ENCODE measurements around the gene IRAK3.

IRAK3 gene

GRCh38 chr12:66188584-66189485, at the start of gene IRAK3:
IRAK3 (plus strand) TSS chr12:66189214; CDS start chr12:66189300, 86 bp downstream.
- peak; percentile 12 for DNase-seq (ENCODE audit: low read depth)

DNA sequence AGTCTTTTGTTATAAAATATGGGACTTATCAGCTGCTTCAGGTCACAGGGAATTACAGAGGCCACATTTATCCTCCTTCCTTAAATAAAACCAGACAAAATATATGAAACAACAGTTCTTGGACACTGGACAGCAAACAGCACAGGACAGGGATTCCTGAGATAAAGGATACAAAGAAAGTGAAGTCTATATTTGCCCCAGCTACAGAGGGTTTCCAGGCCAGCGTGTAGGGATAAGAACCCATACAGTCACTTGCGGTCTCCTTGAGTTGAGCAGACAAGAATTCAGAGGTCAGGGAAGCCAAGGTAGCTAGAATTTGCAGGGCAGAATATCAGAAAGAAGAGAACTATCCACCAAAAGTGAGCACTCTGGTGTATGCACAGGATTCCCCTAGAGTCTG, 49.7 kb upstream of the IRAK3 start:
- no peak for DNase-seq (ENCODE audit: low read depth)

GRCh38 chr12:66140731-66141130, 48.3 kb upstream of the IRAK3 start:
- no peak for DNase-seq (ENCODE audit: low read depth)

DNA sequence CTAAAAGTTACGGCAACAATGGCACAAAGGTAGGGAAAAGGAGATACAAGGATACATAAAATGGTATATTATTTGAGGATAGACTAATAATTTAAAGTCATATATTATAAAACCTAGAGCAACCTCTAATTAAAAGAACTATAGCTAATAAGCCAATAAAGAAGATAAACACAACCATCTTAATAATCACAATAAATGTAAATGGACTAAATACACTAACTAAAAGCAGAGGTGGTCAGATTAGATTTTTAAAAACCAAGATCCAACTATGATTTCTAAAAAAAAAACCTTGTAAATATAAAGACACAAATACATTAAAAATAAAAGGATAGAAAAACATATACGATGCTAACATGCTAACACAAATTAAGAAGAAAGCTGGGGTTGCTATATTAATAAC, 47.7 kb upstream of the IRAK3 start:
- no peak for DNase-seq (ENCODE audit: low read depth)

DNA sequence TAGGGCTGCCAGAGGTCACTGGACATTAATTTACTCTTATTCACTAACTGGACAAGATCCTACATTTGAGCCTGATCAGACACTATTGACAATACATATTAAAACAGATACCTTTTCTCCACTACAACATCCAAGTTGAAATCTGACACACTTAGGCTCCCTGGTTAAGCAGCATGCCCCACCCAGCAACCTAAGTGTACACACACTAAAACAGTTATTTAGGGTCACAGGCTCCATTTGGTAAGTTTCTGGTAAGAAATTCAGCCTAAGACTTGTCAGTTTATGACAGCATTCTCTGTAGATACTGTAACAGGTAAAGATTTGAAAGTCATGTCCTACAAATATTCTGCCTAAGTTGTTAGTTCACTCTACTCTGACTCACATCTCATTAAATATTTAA, 46.2 kb upstream of the IRAK3 start:
- no peak for DNase-seq (ENCODE audit: low read depth)

- no peak for DNase-seq (ENCODE audit: low read depth)
Observed at GRCh38 chr12:66143868-66144267, 45.1 kb upstream of the IRAK3 start.

GRCh38 chr12:66144791-66145754, 43.9 kb upstream of the IRAK3 start:
- no peak for DNase-seq (ENCODE audit: low read depth)

- no peak for DNase-seq (ENCODE audit: low read depth)
Observed at GRCh38 chr12:66149702-66150398, 39.2 kb upstream of the IRAK3 start.

GRCh38 chr12:66152732-66153131, 36.3 kb upstream of the IRAK3 start:
- DNase-seq (ENCODE audit: low read depth): no peak

DNA sequence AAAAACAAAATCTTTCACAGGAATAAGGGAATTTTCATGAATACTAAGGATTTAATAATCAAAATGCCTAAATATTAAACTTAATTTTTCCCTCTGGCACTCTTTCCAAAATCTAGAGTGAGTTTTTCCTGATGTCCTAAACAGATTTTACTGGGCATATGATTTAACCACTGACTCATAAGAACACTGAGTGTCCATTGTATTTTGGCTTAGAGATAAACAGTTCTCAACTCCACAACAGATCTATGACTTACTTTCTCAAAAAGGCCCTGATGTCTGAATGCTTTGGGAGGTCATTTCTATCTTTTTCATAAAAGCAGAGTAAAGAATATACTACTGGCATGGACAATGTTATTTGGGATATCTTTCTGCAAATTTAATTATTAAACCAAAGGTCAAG, 34.2 kb upstream of the IRAK3 start:
- no peak for DNase-seq (ENCODE audit: low read depth)

DNA sequence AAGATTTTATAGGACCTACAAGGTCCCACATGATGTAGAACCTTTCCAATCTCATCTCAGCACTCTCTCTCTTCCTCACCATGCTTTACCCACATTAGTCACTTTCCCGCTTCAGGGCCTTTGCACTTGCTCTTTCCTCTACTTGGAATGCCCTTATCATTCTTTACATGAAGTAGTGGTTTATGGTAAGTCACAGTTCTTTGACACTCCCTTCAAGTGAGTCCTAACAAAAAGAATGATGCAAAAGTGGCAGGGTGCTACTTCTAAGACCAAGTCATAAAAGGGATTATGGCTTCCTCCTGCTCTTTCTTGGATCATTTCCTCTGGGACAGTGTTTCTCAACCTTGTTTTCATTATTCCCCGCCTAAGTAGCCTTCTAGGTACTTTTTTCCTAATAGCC, 32.4 kb upstream of the IRAK3 start:
- no peak for DNase-seq (ENCODE audit: low read depth)

GRCh38 chr12:66159123-66159522, 29.9 kb upstream of the IRAK3 start:
- no peak for DNase-seq (ENCODE audit: low read depth)

DNA sequence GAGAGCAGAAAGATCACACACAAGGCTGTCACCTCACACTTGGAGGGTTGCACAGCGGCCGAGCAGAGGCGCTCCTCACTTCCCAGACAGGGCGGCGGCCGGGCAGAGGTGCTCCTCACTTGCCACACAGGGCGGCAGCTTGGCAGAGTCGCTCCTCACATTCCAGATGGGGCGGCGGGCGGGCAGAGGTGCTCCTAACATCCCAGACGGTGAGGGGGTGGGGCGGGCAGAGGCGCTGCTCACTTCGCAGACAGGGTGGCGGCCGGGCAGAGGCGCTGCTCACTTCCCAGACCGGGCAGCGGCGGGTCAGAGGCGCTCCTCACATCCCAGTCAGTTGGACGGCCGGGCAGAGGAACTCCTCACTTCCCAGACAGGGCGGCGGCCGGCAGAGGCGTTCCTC, 28.3 kb upstream of the IRAK3 start:
- DNase-seq (ENCODE audit: low read depth): no peak

DNA sequence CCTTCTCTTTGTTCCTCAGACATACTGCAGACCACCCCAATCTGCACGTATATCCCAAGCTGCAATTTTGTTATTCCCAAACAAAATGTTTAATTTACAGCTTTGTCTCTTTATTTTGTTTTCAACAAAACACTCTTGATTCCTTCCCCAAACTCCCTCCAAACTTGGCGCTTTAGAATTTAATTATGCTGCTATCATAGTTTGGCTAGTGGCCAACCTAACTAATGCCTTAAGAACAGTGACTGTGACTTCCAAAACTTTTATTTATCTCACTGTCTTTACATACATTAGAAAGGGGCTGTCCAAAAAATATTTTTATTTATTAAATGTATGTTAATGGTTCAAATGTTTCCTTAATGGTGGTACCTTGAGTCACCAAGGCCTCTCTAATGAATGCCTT, 26.3 kb upstream of the IRAK3 start:
- DNase-seq (ENCODE audit: low read depth): no peak

- DNase-seq (ENCODE audit: low read depth): no peak
Observed at GRCh38 chr12:66163289-66163688, 25.7 kb upstream of the IRAK3 start.

- DNase-seq (ENCODE audit: low read depth): no peak
Observed at GRCh38 chr12:66164349-66164821, 24.6 kb upstream of the IRAK3 start.

- no peak for DNase-seq (ENCODE audit: low read depth)
Observed at GRCh38 chr12:66165141-66165540, 23.9 kb upstream of the IRAK3 start.

DNA sequence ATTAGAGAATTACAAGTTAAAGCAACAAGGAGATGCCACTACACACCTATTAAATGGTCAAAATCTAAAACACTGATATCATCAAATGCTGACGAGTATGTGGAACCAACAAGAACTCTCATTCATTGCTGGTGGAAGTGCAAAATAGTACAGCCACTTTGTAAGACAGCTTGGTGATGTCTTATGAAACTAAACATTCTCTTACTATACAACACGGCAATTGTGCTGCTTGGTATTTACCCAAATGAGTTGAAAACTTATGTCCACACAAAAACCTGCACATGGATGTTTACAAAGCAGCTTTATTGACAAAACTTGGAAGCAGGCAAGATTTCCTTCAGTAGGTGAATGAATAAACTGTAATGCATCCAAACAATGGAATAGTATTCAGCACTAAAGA, 22.5 kb upstream of the IRAK3 start:
- no peak for DNase-seq (ENCODE audit: low read depth)

DNA sequence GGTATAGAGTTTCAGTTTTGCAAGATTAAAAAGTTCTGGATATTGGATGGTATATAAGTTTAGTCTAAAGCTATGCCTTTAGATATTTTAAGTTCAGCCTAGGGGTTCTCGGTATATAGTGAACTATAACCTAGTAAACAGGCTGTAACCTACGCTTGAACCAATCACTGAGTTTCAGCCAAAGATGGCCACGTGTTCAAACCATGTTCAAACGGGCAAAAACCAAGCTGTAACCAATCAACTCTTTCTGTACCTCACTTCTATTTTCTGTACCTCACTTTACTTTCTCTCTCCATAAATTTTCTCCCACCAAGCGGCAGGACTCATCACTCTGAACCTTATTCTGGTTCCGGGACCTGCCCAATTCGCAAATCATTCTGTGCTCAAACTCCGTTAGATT, 20.6 kb upstream of the IRAK3 start:
- no peak for DNase-seq (ENCODE audit: low read depth)

DNA sequence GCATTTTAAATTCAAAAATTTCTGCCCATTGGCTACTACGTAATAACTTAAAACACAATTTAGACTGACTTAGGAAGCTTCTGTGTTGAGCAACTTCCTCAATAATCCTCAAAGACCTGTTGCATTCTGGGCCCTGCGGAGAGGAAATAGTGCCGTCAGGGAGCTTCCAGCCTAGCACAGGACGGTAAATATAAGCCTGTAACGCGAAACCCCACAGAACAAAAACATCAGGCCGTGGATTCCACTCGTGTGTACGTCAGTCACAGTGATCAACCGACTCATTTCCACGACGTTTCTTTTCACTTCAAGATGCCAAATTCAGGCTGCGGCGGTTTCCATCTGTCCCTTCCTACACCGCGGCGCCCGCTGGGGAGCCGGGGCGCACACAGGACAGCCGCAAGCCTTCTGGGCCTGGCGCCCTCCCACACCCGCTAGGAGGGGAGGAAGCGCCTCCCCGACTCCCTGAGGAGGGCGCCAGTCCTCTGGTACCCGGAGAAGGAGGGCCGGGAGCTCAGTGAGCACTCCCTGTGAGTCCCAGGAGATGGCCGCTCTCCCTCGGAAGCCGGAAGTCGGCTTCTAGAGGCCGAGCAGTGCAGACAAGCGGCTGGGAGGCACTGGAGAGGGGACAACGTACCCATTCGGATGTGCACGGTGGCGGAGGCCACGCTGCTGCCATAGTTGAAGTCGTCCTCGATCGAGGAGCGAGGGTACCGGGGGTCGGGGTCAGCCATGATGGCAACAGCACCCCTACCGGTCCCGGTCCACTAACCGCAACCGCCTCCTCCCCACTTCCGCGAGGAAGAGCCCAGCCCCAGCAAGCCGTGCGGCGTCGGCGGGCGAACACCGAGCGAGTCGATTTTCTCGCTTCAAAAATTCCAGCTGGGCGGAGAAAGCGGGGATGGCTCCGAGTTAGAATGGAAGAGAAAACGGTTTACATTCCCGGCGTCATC, 19.5 kb upstream of the IRAK3 start, which contains the start of gene TMBIM4:
Gene TMBIM4 (minus strand): TSS at position 776 of the 950 bp plus-strand sequence. CDS start 45 bp downstream, at position 731.
- peak; percentile 73 for DNase-seq (ENCODE audit: low read depth)

DNA sequence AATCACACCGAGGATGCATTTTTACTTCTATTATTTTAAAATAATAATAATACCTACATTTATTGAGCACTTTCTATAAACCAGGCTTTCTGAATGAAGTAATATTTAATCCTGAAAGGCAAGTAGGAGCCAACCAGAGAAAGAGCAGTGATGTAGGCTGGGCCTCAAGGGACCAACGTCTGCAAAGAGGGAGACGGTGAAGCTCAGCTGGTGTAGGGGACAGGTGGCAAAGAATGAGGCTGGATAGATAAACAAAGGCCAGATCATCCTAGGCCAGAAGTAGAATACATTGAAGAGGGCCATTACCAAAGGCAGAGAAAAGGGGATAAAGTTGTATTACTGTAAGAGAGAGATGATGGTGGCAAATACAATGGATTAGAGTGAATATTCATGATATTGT, 18.4 kb upstream of the IRAK3 start:
- no peak for DNase-seq (ENCODE audit: low read depth)

All from activated T-cell treated with anti-CD3 and anti-CD28 coated beads for 1 hour (primary cell).